Lung (tissue), 12 donors: ENCODE data around the gene KPTN. TPM values are rescaled to one million over a fixed set of nuclear protein-coding genes. Genes with fewer than 3 reads are reported as not detected.

Experiments
- ATAC-seq: fragments of 200-7000 bp; cut with Tn5 transposase; one replicate; pipeline ENCODE4 v1.9.1; 2020; ENCODE audit warnings: moderate number of reproducible peaks; ENCODE audit not compliant: insufficient read depth, low FRiP score
- DNase-seq, 3 donors: peaks; one replicate each; pipeline ENCODE4 v3.0.0-alpha.2; 2013 to 2017
- H3K27ac ChIP-seq, 2 donors: one replicate each; pipeline ENCODE4 v1.5.1; 2013; ENCODE audit warnings: mild to moderate bottlenecking in 2 of 2, moderate library complexity in 2 of 2, control low read depth in 1 of 2, inconsistent platforms in 1 of 2, low read depth in 1 of 2, low read length in 1 of 2
- H3K27me3 ChIP-seq, 3 donors: one replicate each; pipeline ENCODE4 v1.5.1; 2013; ENCODE audit warnings: low read length in 2 of 3; ENCODE audit not compliant: control insufficient read depth in 3 of 3, insufficient read depth in 3 of 3
- H3K36me3 ChIP-seq, 4 donors: one replicate each; pipeline ENCODE4 v1.5.1; 2013; ENCODE audit warnings: low read length in 4 of 4, mild to moderate bottlenecking in 1 of 4, moderate library complexity in 1 of 4; ENCODE audit not compliant: control insufficient read depth in 4 of 4, insufficient read depth in 4 of 4
- H3K4me1 ChIP-seq, 5 donors: one replicate each; pipeline ENCODE4 v1.5.1; 2013; ENCODE audit warnings: low read length in 5 of 5, mild to moderate bottlenecking in 2 of 5, moderate library complexity in 1 of 5; ENCODE audit not compliant: control insufficient read depth in 5 of 5, insufficient read depth in 5 of 5
- H3K4me3 ChIP-seq: one replicate; pipeline ENCODE4 v1.5.1; 2013; ENCODE audit warnings: mild to moderate bottlenecking, control low read depth, moderate library complexity
- H3K9ac ChIP-seq, 2 donors: one replicate each; pipeline ENCODE4 v1.5.1; 2013; ENCODE audit warnings: low read length in 2 of 2, control low read depth in 1 of 2; ENCODE audit not compliant: insufficient read depth in 1 of 2
- H3K9me3 ChIP-seq, 4 donors: one replicate each; pipeline ENCODE4 v1.5.1; 2013; ENCODE audit warnings: low read length in 3 of 4, mild to moderate bottlenecking in 1 of 4, moderate library complexity in 1 of 4; ENCODE audit not compliant: control insufficient read depth in 4 of 4, insufficient read depth in 3 of 4
- WGBS, 2 donors: extraction: QIAGEN DNeasy Blood & Tissue Kit; methylation state at CpG; one replicate each; pipeline ENCODE4 v1.1.7; 2013; 5-methylcytosine and 5-hydroxymethylcytosine counted together
- polyA plus RNA-seq, 2 donors: library from polyadenylated mRNA; stranded (reverse); fragments of 200-250 nt; gene quantifications; one replicate each; pipeline ENCODE4 v1.2.1, GENCODE V29; 2013
- total RNA-seq, 2 donors: library from RNA; depleted of rRNA in 1 of 2; stranded (reverse); fragments of >200 nt in 1 of 2; gene quantifications; one replicate each; pipeline ENCODE4 v1.2.1, GENCODE V29; 2014 to 2021
- TF ChIP-seq, protein P1 (sequence below): IDR thresholded peaks from 2 replicates; pipeline ENCODE4 v1.5.1; 2012; ENCODE audit warnings: mild to moderate bottlenecking; ENCODE audit errors: control extremely low read depth, extremely low read depth
- donor health status: control.
- donor health status: control.
- donor health status: Bipolar disorder and iron deficiency.
- donor health status: healthy.
- donor health status: DM: yes; HTN: yes; CAD: no.

The KPTN gene
- total and polyA plus RNA-seq, 4 donors: 4.6 to 15.7 (median 12.9) TPM

DNA sequence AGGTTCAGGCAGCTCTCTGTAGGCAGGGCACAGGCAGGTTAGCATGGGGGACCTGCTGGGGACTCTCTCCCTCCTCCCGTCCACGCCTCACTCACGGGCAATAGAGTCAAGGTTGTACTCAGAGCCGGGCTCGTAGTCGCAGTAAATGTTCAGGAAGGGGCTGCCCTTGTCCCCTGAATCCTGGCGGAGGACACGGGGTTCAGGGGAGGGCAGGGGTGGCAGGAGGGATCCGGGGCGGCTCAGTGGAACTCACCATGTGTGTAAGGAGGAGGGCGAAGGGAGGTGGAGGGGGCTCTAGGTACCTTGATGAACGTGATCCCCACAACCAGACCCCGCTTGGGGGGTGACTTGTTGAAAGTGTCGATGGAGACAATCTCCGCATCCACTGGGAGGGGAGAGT, 819 bp downstream of the KPTN start:
- Histone ChIP-seq H3K36me3 (peaks cover 0 to 14% (median 4%) of the 10 kb centered on the region in 4 donors), H3K9me3 (no peaks in the 10 kb centered on the region), H3K27ac (no peak overlapping the region), H3K4me3 (no peak overlapping the region), H3K27me3 (no peaks in the 10 kb centered on the region), H3K9ac (no peak overlapping the region), H3K4me1 (peaks cover 0 to 13% (median 4%) of the 10 kb centered on the region in 5 donors)
- TF ChIP-seq, protein P1, sequence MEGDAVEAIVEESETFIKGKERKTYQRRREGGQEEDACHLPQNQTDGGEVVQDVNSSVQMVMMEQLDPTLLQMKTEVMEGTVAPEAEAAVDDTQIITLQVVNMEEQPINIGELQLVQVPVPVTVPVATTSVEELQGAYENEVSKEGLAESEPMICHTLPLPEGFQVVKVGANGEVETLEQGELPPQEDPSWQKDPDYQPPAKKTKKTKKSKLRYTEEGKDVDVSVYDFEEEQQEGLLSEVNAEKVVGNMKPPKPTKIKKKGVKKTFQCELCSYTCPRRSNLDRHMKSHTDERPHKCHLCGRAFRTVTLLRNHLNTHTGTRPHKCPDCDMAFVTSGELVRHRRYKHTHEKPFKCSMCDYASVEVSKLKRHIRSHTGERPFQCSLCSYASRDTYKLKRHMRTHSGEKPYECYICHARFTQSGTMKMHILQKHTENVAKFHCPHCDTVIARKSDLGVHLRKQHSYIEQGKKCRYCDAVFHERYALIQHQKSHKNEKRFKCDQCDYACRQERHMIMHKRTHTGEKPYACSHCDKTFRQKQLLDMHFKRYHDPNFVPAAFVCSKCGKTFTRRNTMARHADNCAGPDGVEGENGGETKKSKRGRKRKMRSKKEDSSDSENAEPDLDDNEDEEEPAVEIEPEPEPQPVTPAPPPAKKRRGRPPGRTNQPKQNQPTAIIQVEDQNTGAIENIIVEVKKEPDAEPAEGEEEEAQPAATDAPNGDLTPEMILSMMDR: no peak
- ATAC-seq (no peak), DNase-seq (no peak)
- 92 to 95% methylated on average over 15 of the region's 15 CpGs for WGBS, 2 donors

DNA sequence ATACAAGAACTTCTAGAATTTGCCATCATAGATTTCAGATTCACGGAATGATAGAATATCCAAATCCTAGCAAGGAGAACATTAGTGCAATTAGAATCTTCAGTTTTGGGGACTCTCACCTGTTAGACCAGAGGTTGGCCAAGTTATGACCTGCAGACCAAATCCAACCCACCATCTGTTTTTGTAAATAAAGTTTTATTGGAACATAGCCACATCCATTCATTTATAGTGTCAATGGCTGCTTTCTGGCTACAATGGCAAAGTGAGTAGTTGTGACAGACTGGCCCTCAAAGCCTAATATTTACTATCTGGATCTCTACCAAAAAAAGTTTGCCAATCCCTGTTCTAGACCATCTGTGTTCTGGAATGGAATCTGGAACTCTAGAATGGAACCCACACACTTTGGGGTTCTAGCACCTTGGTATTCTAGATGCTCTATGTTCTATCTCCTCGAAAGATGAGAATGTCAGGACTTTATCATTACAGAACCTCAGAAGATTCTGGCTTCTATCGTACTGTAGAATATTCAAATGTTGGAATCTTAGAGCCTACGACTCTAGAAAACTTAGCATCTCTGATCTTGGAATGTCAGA, 2.5 kb downstream of the KPTN start:
- H3K27ac ChIP-seq: no peak overlapping the region
- DNase-seq (no peak), ATAC-seq (no peak)
- TF ChIP-seq, protein P1: no peak
- peaks cover 0 to 13% (median 4%) of the 10 kb centered on the region in 5 donors for H3K4me1 ChIP-seq
- H3K36me3 ChIP-seq: peaks cover 0 to 7% (median 2%) of the 10 kb centered on the region in 4 donors
- WGBS, 2 donors: 96 to 97% methylated on average over 4 of the region's 4 CpGs
- no peaks in the 10 kb centered on the region for H3K9me3 ChIP-seq
- no peak overlapping the region for H3K4me3 ChIP-seq
- H3K9ac ChIP-seq: no peak overlapping the region
- no peaks in the 10 kb centered on the region for H3K27me3 ChIP-seq

DNA sequence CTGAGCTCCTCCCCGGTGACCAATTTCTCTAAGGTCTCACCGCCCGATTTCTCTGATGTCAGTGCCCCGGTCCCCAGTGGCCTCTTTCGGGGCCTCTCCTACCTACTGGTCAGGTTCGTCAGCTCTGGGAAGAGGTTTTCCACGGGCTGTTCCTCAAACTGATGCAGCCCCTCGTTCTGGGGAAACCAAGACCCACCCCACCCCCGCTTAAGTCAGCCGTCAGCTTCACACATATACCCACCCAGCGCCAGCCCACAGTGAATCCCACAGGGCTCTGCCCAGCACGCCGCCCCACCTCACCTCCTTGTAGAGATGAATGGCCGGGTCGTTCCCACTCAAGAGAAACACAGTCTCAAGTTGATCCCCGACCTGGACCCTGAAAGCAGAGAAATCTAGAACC, 3.4 kb downstream of the KPTN start:
- TF ChIP-seq, protein P1: no peak
- no peak for DNase-seq
- Histone ChIP-seq H3K4me3 (no peak overlapping the region), H3K9ac (no peak overlapping the region), H3K9me3 (no peaks in the 10 kb centered on the region), H3K4me1 (peaks cover 0 to 13% (median 4%) of the 10 kb centered on the region in 5 donors), H3K36me3 (peaks cover 0 to 5% (median 2%) of the 10 kb centered on the region in 4 donors), H3K27me3 (no peaks in the 10 kb centered on the region), H3K27ac (no peak overlapping the region)
- no peak for ATAC-seq
- 86 to 89% methylated on average over 16 of the region's 16 CpGs for WGBS, 2 donors
